Prostate gland (tissue), 2 donors: ENCODE results near the gene CDK9. TPM values are rescaled to one million over a fixed set of nuclear protein-coding genes. Genes with fewer than 3 reads are reported as not detected.

Source experiments
- DNase-seq: peaks from one replicate; pipeline ENCODE4 v3.0.0-alpha.2; 2019; ENCODE audit warnings: low spot score
- H3K27ac ChIP-seq, 2 donors: fragments of 200-600 bp; sonication (generic); 2 replicates each; pipeline ENCODE4 v1.5.1; 2017 to 2019
- H3K27me3 ChIP-seq: fragments of 200-600 bp; sonication (generic); replicated peaks from 2 replicates; pipeline ENCODE4 v1.5.1; 2019; ENCODE audit not compliant: insufficient read depth
- H3K36me3 ChIP-seq, 2 donors: fragments of 200-600 bp; sonication (generic); 1 replicate in 1 of 2; 2 replicates in 1 of 2; pipeline versions ENCODE4 v1.5.1 to v1.8.1; 2017 to 2019
- H3K4me1 ChIP-seq: fragments of 200-600 bp; sonication (generic); replicated peaks from 2 replicates; pipeline ENCODE4 v1.5.1; 2019
- H3K4me3 ChIP-seq, 2 donors: fragments of 200-600 bp; sonication (generic); 2 replicates each; pipeline ENCODE4 v1.5.1; 2017 to 2019
- H3K9me3 ChIP-seq: fragments of 200-600 bp; sonication (generic); 2 replicates; pipeline ENCODE4 v1.5.1; 2017
- CTCF ChIP-seq, 4 experiments: fragments of 200-600 bp in 2 of 4; fragments of 450-650 bp in 2 of 4; sonication (generic) in 2 of 4; IDR thresholded peaks; 1 replicate in 3 of 4; 2 replicates in 1 of 4; pipeline ENCODE4 v1.5.1; 2016 to 2019; ENCODE audit warnings: antibody characterized with exemption in 4 of 4, mild to moderate bottlenecking in 2 of 4, moderate library complexity in 2 of 4
- POLR2A ChIP-seq: fragments of 450-650 bp; IDR thresholded peaks from one replicate; pipeline ENCODE4 v1.6.1; 2016; ENCODE audit warnings: antibody characterized with exemption, mild to moderate bottlenecking
- POLR2AphosphoS5 ChIP-seq: sonication (generic); formaldehyde crosslinking; IDR thresholded peaks from one replicate; pipeline ENCODE4 v1.6.1; 2017; ENCODE audit warnings: antibody characterized with exemption
- WGBS: methylation state at CpG from one replicate; pipeline ENCODE4 v1.1.5; 2018; 5-methylcytosine and 5-hydroxymethylcytosine counted together
- intact Hi-C: fragments of 100-400 bp; cut with DNase I; formaldehyde crosslinking; loops from one replicate; pipeline ENCODE4 v1.14.2; 2022
- total RNA-seq, 2 donors: library from RNA; depleted of rRNA; stranded (reverse); fragments of >200 nt; gene quantifications; one replicate each; pipeline ENCODE4 v1.1.0, GENCODE V29; 2016

Gene CDK9
- total RNA-seq, 2 donors from 2014 or later, result 60.3 to 130 TPM

- Histone ChIP-seq H3K36me3 (peaks cover 7 to 24% of the 10 kb centered on the region in 2 donors), H3K27ac (no peak overlapping the region), H3K9me3 (no peaks in the 10 kb centered on the region), H3K4me1 (no peaks in the 10 kb centered on the region), H3K27me3 (no peaks in the 10 kb centered on the region), H3K4me3 (no peak overlapping the region)
- WGBS, result 88% methylated on average over 6 of the region's 6 CpGs
- no peak for TF ChIP-seq POLR2AphosphoS5
- TF ChIP-seq POLR2A, result no peak
- no peak for TF ChIP-seq CTCF (IDR thresholded peaks at IDR 0.05)
- intact Hi-C loops, result no loop called here
- DNase-seq, result no peak
Observed at GRCh38 chr9:127812011-127812410, 26.2 kb downstream of the CDK9 start.

GRCh38 chr9:127812936-127813675 is 27.3 kb downstream of the CDK9 start:
- 89% methylated on average over 19 of the region's 19 CpGs for WGBS
- Histone ChIP-seq H3K9me3 (no peaks in the 10 kb centered on the region), H3K36me3 (peaks cover 7 to 19% of the 10 kb centered on the region in 2 donors), H3K27ac (no peak overlapping the region), H3K4me3 (no peak overlapping the region), H3K4me1 (no peaks in the 10 kb centered on the region), H3K27me3 (no peaks in the 10 kb centered on the region)
- intact Hi-C loops, result no loop called here
- DNase-seq, result no peak
- TF ChIP-seq POLR2AphosphoS5 (no peak), POLR2A (no peak), CTCF (IDR thresholded peaks at IDR 0.05) (no peak)

GRCh38 chr9:127813686-127814226 is 27.9 kb downstream of the CDK9 start:
- H3K36me3 ChIP-seq, result peaks cover 7 to 19% of the 10 kb centered on the region in 2 donors
- no peak overlapping the region for H3K4me3 ChIP-seq
- TF ChIP-seq CTCF (IDR thresholded peaks at IDR 0.05), result no peak
- no peak for TF ChIP-seq POLR2AphosphoS5
- no peak for TF ChIP-seq POLR2A
- intact Hi-C loops, result no loop called here
- H3K27ac ChIP-seq, result no peak overlapping the region
- H3K4me1 ChIP-seq, result no peaks in the 10 kb centered on the region
- H3K9me3 ChIP-seq, result no peaks in the 10 kb centered on the region
- H3K27me3 ChIP-seq, result no peaks in the 10 kb centered on the region
- 71% methylated on average over 9 of the region's 9 CpGs for WGBS
- no peak for DNase-seq

GRCh38 chr9:127814619-127815511 is 29.0 kb downstream of the CDK9 start:
- Histone ChIP-seq H3K9me3 (no peaks in the 10 kb centered on the region), H3K36me3 (peaks cover 7 to 19% of the 10 kb centered on the region in 2 donors), H3K27ac (no peak overlapping the region), H3K27me3 (no peaks in the 10 kb centered on the region), H3K4me1 (no peaks in the 10 kb centered on the region), H3K4me3 (no peak overlapping the region)
- no peak for TF ChIP-seq POLR2AphosphoS5
- no peak for TF ChIP-seq CTCF (IDR thresholded peaks at IDR 0.05)
- TF ChIP-seq POLR2A, result no peak
- intact Hi-C loops, result no loop called here
- no peak for DNase-seq
- 84% methylated on average over 10 of the region's 11 CpGs for WGBS
